Measurements from ENCODE around the gene MIS18A. TPM values are rescaled to one million over a fixed set of nuclear protein-coding genes. Genes with fewer than 3 reads are reported as not detected.
"Not testable (repeated sequence)": the region's sequence is repeated elsewhere in the genome, so short reads cannot be mapped to it uniquely, and the experiment has no call there.

MIS18A gene
- total and polyA plus RNA-seq, 2 experiments from 2014 or later, result 15.1 to 17.8 TPM

GRCh38 chr21:32311621-32312020, 32.8 kb upstream of the MIS18A start:
- Histone ChIP-seq H3K4me3 (no peak overlapping the region), H3K27ac (no peak overlapping the region), H3K36me3 (peaks cover 4% of the 10 kb centered on the region), H3K9me3 (ENCODE audit: low read depth) (no peaks in the 10 kb centered on the region), H3K27me3 (no peaks in the 10 kb centered on the region), H3K4me1 (ENCODE audit: low read depth) (no peaks in the 10 kb centered on the region)
- no peak for TF ChIP-seq CTCF (IDR thresholded peaks at IDR 0.05; ENCODE audit: low read depth, low read length)
- no peak for DNase-seq (ENCODE audit: low read depth in 1 of 2, low spot score in 1 of 2)

DNA sequence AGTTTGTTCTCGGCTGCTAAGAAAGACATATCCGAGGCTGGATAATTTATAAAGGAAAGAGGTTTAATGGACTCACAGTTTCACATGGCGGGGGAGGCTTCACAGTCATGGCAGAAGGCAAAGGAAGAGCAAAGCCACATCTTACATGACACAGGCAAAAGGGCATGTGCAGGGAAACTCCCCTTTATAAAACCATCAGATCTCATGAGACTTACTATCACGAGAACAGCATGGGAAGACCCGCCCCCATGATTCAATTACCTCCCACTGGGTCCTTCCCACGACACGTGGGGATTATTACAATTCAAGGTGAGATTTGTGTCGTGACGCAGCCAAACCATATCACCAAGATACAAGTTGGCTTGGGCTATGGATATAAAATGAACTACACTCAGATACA, 32.1 kb upstream of the MIS18A start:
- not testable (repeated sequence) for DNase-seq (ENCODE audit: low read depth in 1 of 2, low spot score in 1 of 2); H3K9me3 ChIP-seq (ENCODE audit: low read depth); H3K36me3 ChIP-seq; H3K27me3 ChIP-seq; H3K27ac ChIP-seq; H3K4me3 ChIP-seq; H3K4me1 ChIP-seq (ENCODE audit: low read depth)

GRCh38 chr21:32309906-32310460, 31.1 kb upstream of the MIS18A start:
- Histone ChIP-seq H3K4me1 (ENCODE audit: low read depth) (no peaks in the 10 kb centered on the region), H3K36me3 (peaks cover 4% of the 10 kb centered on the region), H3K27me3 (no peaks in the 10 kb centered on the region), H3K27ac (no peak overlapping the region), H3K9me3 (ENCODE audit: low read depth) (no peaks in the 10 kb centered on the region), H3K4me3 (no peak overlapping the region)
- TF ChIP-seq CTCF (IDR thresholded peaks at IDR 0.05; ENCODE audit: low read depth, low read length), result no peak
- DNase-seq (ENCODE audit: low read depth in 1 of 2, low spot score in 1 of 2), result no peak

DNA sequence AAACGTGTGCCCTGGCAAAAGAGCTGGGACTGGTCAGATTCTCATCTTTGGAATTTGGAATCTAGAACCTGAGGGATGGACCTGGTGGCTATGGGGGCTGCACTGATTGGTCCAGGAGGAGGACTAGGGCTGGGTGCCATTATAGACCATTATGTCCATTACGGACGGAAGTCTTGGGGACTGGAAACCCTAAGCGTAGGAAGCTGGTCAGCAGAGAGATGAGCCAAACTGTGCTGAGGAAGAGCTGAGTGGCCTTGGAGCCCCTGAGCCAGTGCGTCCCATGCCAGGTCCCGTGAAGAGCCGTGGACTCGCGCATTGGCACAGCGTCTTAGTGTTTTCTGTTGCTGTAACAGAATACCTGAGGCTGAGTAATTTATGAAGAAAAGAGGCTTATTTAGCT, 29.8 kb upstream of the MIS18A start:
- H3K36me3 ChIP-seq, result no peaks in the 10 kb centered on the region
- no peak overlapping the region for H3K4me3 ChIP-seq
- H3K4me1 ChIP-seq (ENCODE audit: low read depth), result no peaks in the 10 kb centered on the region
- no peak for TF ChIP-seq CTCF (IDR thresholded peaks at IDR 0.05; ENCODE audit: low read depth, low read length)
- no peak overlapping the region for H3K27ac ChIP-seq
- H3K9me3 ChIP-seq (ENCODE audit: low read depth), result no peaks in the 10 kb centered on the region
- H3K27me3 ChIP-seq, result no peaks in the 10 kb centered on the region
- DNase-seq (ENCODE audit: low read depth in 1 of 2, low spot score in 1 of 2), result no peak

GRCh38 chr21:32307706-32308105, 28.9 kb upstream of the MIS18A start:
- DNase-seq (ENCODE audit: low read depth in 1 of 2, low spot score in 1 of 2), result peak in 1 of 2 donors; percentile 56
- TF ChIP-seq CTCF (IDR thresholded peaks at IDR 0.05; ENCODE audit: low read depth, low read length), result no peak
- Histone ChIP-seq H3K27ac (no peak overlapping the region), H3K4me3 (no peak overlapping the region), H3K36me3 (no peaks in the 10 kb centered on the region), H3K9me3 (ENCODE audit: low read depth) (no peaks in the 10 kb centered on the region), H3K4me1 (ENCODE audit: low read depth) (no peaks in the 10 kb centered on the region), H3K27me3 (no peaks in the 10 kb centered on the region)

- H3K4me1 ChIP-seq (ENCODE audit: low read depth), result no peaks in the 10 kb centered on the region
- H3K9me3 ChIP-seq (ENCODE audit: low read depth), result no peaks in the 10 kb centered on the region
- no peak overlapping the region for H3K27ac ChIP-seq
- TF ChIP-seq CTCF (IDR thresholded peaks at IDR 0.05; ENCODE audit: low read depth, low read length), result peak; percentile 36
- no peak overlapping the region for H3K4me3 ChIP-seq
- H3K36me3 ChIP-seq, result no peaks in the 10 kb centered on the region
- H3K27me3 ChIP-seq, result no peaks in the 10 kb centered on the region
- peak; percentile 22 to 43 for DNase-seq (ENCODE audit: low read depth in 1 of 2, low spot score in 1 of 2)
Observed at GRCh38 chr21:32306021-32306780, 27.4 kb upstream of the MIS18A start.

Data from cardiac muscle cell (in vitro differentiated cells and primary cell).